ENCODE results near the gene ANKRD18A.
A peak's percentile ranks its signal among the peaks of the same experiment; 100 is the strongest.
"Not testable (repeated sequence)": the region's sequence is repeated elsewhere in the genome, so short reads cannot be mapped to it uniquely, and the experiment has no call there.

ANKRD18A gene

GRCh38 chr9:38546497-38547163 is 73.8 kb downstream of the ANKRD18A start:
- DNase-seq (ENCODE audit: extremely low read depth in 1 of 2, low read depth in 1 of 2), result peak in 1 of 2 donors; percentile 31

GRCh38 chr9:38540535-38540934 is 79.9 kb downstream of the ANKRD18A start:
- not testable (repeated sequence) for DNase-seq (ENCODE audit: extremely low read depth in 1 of 2, low read depth in 1 of 2)

GRCh38 chr9:38529317-38529716 is 91.1 kb downstream of the ANKRD18A start:
- no peak for DNase-seq (ENCODE audit: extremely low read depth in 1 of 2, low read depth in 1 of 2)

GRCh38 chr9:38527503-38527902 is 92.9 kb downstream of the ANKRD18A start:
- no peak for DNase-seq (ENCODE audit: extremely low read depth in 1 of 2, low read depth in 1 of 2)

GRCh38 chr9:38526591-38526990 is 93.8 kb downstream of the ANKRD18A start:
- DNase-seq (ENCODE audit: extremely low read depth in 1 of 2, low read depth in 1 of 2), result no peak

GRCh38 chr9:38523121-38523520 is 97.3 kb downstream of the ANKRD18A start:
- no peak for DNase-seq (ENCODE audit: extremely low read depth in 1 of 2, low read depth in 1 of 2)

GRCh38 chr9:38521762-38522161 is 98.6 kb downstream of the ANKRD18A start:
- no peak for DNase-seq (ENCODE audit: extremely low read depth in 1 of 2, low read depth in 1 of 2)
